ENCODE data around the gene UPF2.

DNA sequence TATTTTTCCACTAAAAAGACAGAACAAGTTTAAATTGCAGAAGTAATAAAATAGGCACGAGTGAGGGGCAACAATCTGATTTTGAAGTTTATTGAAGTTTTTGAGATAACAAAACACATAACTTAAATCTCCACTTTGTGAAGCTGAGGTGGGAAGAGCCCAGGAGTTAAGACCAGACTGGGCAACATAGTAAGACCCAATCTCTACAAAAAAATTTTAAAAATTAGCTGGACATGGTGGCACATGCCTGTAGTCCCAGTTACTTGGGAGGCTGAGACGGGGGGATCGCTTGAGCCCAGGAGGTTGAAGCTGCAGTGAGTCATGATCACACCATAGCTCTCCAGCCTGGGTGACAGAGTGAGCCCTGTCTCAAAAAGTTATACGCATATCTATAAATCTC lies 11.2 kb downstream of the UPF2 start:
- TF ChIP-seq, protein P1, sequence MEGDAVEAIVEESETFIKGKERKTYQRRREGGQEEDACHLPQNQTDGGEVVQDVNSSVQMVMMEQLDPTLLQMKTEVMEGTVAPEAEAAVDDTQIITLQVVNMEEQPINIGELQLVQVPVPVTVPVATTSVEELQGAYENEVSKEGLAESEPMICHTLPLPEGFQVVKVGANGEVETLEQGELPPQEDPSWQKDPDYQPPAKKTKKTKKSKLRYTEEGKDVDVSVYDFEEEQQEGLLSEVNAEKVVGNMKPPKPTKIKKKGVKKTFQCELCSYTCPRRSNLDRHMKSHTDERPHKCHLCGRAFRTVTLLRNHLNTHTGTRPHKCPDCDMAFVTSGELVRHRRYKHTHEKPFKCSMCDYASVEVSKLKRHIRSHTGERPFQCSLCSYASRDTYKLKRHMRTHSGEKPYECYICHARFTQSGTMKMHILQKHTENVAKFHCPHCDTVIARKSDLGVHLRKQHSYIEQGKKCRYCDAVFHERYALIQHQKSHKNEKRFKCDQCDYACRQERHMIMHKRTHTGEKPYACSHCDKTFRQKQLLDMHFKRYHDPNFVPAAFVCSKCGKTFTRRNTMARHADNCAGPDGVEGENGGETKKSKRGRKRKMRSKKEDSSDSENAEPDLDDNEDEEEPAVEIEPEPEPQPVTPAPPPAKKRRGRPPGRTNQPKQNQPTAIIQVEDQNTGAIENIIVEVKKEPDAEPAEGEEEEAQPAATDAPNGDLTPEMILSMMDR (conservative IDR thresholded peaks at IDR 0.05; ENCODE audit: low read depth, low read length): no peak
- TF ChIP-seq MXI1 (IDR thresholded peaks at IDR 0.05; ENCODE audit: borderline replicate concordance, low read depth, low read length) (no peak), FOS (IDR thresholded peaks at IDR 0.05; ENCODE audit: low read depth, low read length) (no peak)
